Neural progenitor cell (in vitro differentiated cells): ENCODE measurements around the gene MYO7B. TPM values are rescaled to one million over a fixed set of nuclear protein-coding genes. Genes with fewer than 3 reads are reported as not detected.

Experiments
- DNase-seq: peaks from one replicate; pipeline ENCODE4 v3.0.0-alpha.2; 2016; ENCODE audit warnings: low spot score
- H2AFZ ChIP-seq: fragments of 200-600 bp; sonication (generic); replicated peaks from 2 replicates; pipeline ENCODE4 v1.6.1; 2016; ENCODE audit warnings: antibody characterized with exemption
- H3F3A ChIP-seq: fragments of 200-600 bp; sonication (generic); 2 replicates; pipeline ENCODE4 v1.6.1; 2016; ENCODE audit warnings: antibody characterized with exemption, low read depth
- H3K27ac ChIP-seq: fragments of 200-600 bp; sonication (generic); 2 replicates; pipeline ENCODE4 v1.5.1; 2016; ENCODE audit warnings: mild to moderate bottlenecking
- H3K27me3 ChIP-seq: fragments of 200-600 bp; sonication (generic); 2 replicates; pipeline ENCODE4 v1.6.1; 2016; ENCODE audit warnings: mild to moderate bottlenecking, moderate library complexity
- H3K36me3 ChIP-seq: fragments of 200-600 bp; sonication (generic); 2 replicates; pipeline ENCODE4 v1.5.1; 2016
- H3K4me1 ChIP-seq: fragments of 200-600 bp; sonication (generic); 2 replicates; pipeline ENCODE4 v1.6.1; 2016; ENCODE audit warnings: mixed run types
- H3K4me2 ChIP-seq: fragments of 200-600 bp; sonication (generic); 2 replicates; pipeline ENCODE4 v1.6.1; 2016
- H3K4me3 ChIP-seq: fragments of 200-600 bp; sonication (generic); 2 replicates; pipeline ENCODE4 v1.5.1; 2016
- H3K79me2 ChIP-seq: fragments of 200-600 bp; sonication (generic); 2 replicates; pipeline ENCODE4 v1.6.1; 2016; ENCODE audit warnings: low read depth
- H3K9ac ChIP-seq: fragments of 200-600 bp; sonication (generic); 2 replicates; pipeline ENCODE4 v1.6.1; 2016
- H3K9me3 ChIP-seq: fragments of 200-600 bp; sonication (generic); 2 replicates; pipeline ENCODE4 v1.5.1; 2016; ENCODE audit warnings: low read depth
- H4K20me1 ChIP-seq: fragments of 200-600 bp; sonication (generic); 2 replicates; pipeline ENCODE4 v1.6.1; 2016; ENCODE audit warnings: low read depth
- H3K27ac Mint-ChIP-seq: 3 replicates; pipeline ENCODE4 v1.8.0; 2021; ENCODE audit warnings: mixed read lengths
- H3K27me3 Mint-ChIP-seq: 2 replicates; pipeline ENCODE4 v1.8.0; 2022; ENCODE audit warnings: low read depth, mild to moderate bottlenecking, inconsistent platforms, moderate library complexity, mixed read lengths; ENCODE audit not compliant: insufficient read depth
- H3K36me3 Mint-ChIP-seq: 3 replicates; pipeline ENCODE4 v1.8.0; 2021; ENCODE audit warnings: mixed read lengths
- H3K4me1 Mint-ChIP-seq: 3 replicates; pipeline ENCODE4 v1.8.0; 2021; ENCODE audit warnings: mixed read lengths
- H3K4me3 Mint-ChIP-seq: 3 replicates; pipeline ENCODE4 v1.8.0; 2021; ENCODE audit warnings: mild to moderate bottlenecking, moderate library complexity, mixed read lengths
- H3K9me3 Mint-ChIP-seq: 3 replicates; pipeline ENCODE4 v1.8.0; 2020; ENCODE audit warnings: mixed read lengths
- CTCF ChIP-seq: fragments of 200-600 bp; sonication (generic); IDR thresholded peaks from 2 replicates; pipeline ENCODE4 v1.5.1; 2017; ENCODE audit warnings: antibody characterized with exemption, mild to moderate bottlenecking
- EZH2 ChIP-seq: fragments of 200-600 bp; sonication (generic); IDR thresholded peaks from 2 replicates; pipeline ENCODE4 v1.6.1; 2017; ENCODE audit warnings: antibody characterized with exemption, mild to moderate bottlenecking, moderate library complexity
- EZH2phosphoT487 ChIP-seq: fragments of 200-600 bp; sonication (generic); IDR thresholded peaks from 2 replicates; pipeline ENCODE4 v1.6.1; 2017; ENCODE audit warnings: antibody characterized with exemption
- total RNA-seq: library from RNA; depleted of rRNA; stranded (reverse); fragments of >200 nt; gene quantifications from 2 replicates; pipeline ENCODE4 v1.2.3, GENCODE V29; 2015; ENCODE audit warnings: low replicate concordance

The MYO7B gene
- total RNA-seq, 1 donor from 2014 or later: not detected

GRCh38 chr2:127672341-127673224 lies 137.1 kb downstream of the MYO7B start:
- Histone ChIP-seq H3K4me3 (no peak overlapping the region), H3K9ac (no peak overlapping the region), H3K27ac (no peak overlapping the region), H3K4me1 (peaks cover 4% of the 10 kb centered on the region), H2AFZ (no peak overlapping the region), H3F3A (no peaks in the 10 kb centered on the region), H3K36me3 (no peaks in the 10 kb centered on the region), H3K9me3 (no peaks in the 10 kb centered on the region), H3K79me2 (no peaks in the 10 kb centered on the region), H4K20me1 (peaks cover 12% of the 10 kb centered on the region), H3K4me2 (no peak overlapping the region), H3K27me3 (peaks cover 65% of the 10 kb centered on the region)
- DNase-seq: no peak
- Mint-ChIP-seq H3K36me3 (no peaks in the 10 kb centered on the region), H3K27me3 (peaks cover 31% of the 10 kb centered on the region), H3K27ac (no peak overlapping the region), H3K9me3 (peaks cover 10% of the 10 kb centered on the region), H3K4me1 (peaks cover 11% of the 10 kb centered on the region), H3K4me3 (peak overlapping the region; percentile 46)
- TF ChIP-seq EZH2 (no peak), CTCF (no peak), EZH2phosphoT487 (no peak)

- Mint-ChIP-seq H3K27ac (no peak overlapping the region), H3K27me3 (peaks cover 31% of the 10 kb centered on the region), H3K36me3 (no peaks in the 10 kb centered on the region), H3K4me3 (peak overlapping the region; percentile 86), H3K9me3 (peaks cover 6% of the 10 kb centered on the region), H3K4me1 (peaks cover 11% of the 10 kb centered on the region)
- Histone ChIP-seq H3K4me1 (peaks cover 4% of the 10 kb centered on the region), H3K79me2 (no peaks in the 10 kb centered on the region), H2AFZ (no peak overlapping the region), H3F3A (no peaks in the 10 kb centered on the region), H3K27ac (no peak overlapping the region), H3K9me3 (no peaks in the 10 kb centered on the region), H4K20me1 (peaks cover 12% of the 10 kb centered on the region), H3K4me2 (no peak overlapping the region), H3K9ac (no peak overlapping the region), H3K36me3 (no peaks in the 10 kb centered on the region), H3K4me3 (no peak overlapping the region), H3K27me3 (peaks cover 71% of the 10 kb centered on the region)
- no peak for TF ChIP-seq EZH2
- no peak for TF ChIP-seq EZH2phosphoT487
- TF ChIP-seq CTCF: no peak
- no peak for DNase-seq
Observed at GRCh38 chr2:127673291-127674069, 138.0 kb downstream of the MYO7B start.

GRCh38 chr2:127674241-127675209 lies 139.0 kb downstream of the MYO7B start:
- peaks cover 12% of the 10 kb centered on the region for H4K20me1 ChIP-seq
- H3K79me2 ChIP-seq: no peaks in the 10 kb centered on the region
- H3K4me2 ChIP-seq: peak overlapping the region; percentile 86
- H3K9ac ChIP-seq: no peak overlapping the region
- peaks cover 11% of the 10 kb centered on the region for H3K4me1 Mint-ChIP-seq
- H3K27me3 ChIP-seq: peaks cover 74% of the 10 kb centered on the region
- peak overlapping the region; percentile 86 for H3K4me3 Mint-ChIP-seq
- H2AFZ ChIP-seq: no peak overlapping the region
- H3K27me3 Mint-ChIP-seq: peaks cover 31% of the 10 kb centered on the region
- no peaks in the 10 kb centered on the region for H3K36me3 ChIP-seq
- peak overlapping the region; percentile 44 for H3K4me3 ChIP-seq
- peak; percentile 49 for DNase-seq
- no peak overlapping the region for H3K27ac ChIP-seq
- H3K27ac Mint-ChIP-seq: no peak overlapping the region
- peaks cover 2% of the 10 kb centered on the region for H3K9me3 Mint-ChIP-seq
- H3K9me3 ChIP-seq: no peaks in the 10 kb centered on the region
- no peak for TF ChIP-seq CTCF
- TF ChIP-seq EZH2: peak; percentile 88
- peak; percentile 84 for TF ChIP-seq EZH2phosphoT487
- peaks cover 4% of the 10 kb centered on the region for H3K4me1 ChIP-seq
- H3K36me3 Mint-ChIP-seq: no peaks in the 10 kb centered on the region
- H3F3A ChIP-seq: no peaks in the 10 kb centered on the region
